H9 (cell line): ENCODE results near the gene SPTBN4. TPM values are rescaled to one million over a fixed set of nuclear protein-coding genes. Genes with fewer than 3 reads are reported as not detected.

Source experiments
- DNase-seq: peaks from one replicate; pipeline ENCODE4 v3.0.0-alpha.2; 2017
- H2AFZ ChIP-seq: one replicate; pipeline ENCODE4 v1.6.1; 2013; ENCODE audit warnings: mild to moderate bottlenecking, low read length, control low read depth, moderate library complexity
- H2AK5ac ChIP-seq: 2 replicates; pipeline ENCODE4 v1.6.1; 2013; ENCODE audit warnings: low read length, control low read depth, mixed read lengths; ENCODE audit not compliant: insufficient read length
- H2BK120ac ChIP-seq: one replicate; pipeline ENCODE4 v1.6.1; 2013; ENCODE audit warnings: low read depth, mild to moderate bottlenecking, low read length, control low read depth, inconsistent platforms; ENCODE audit not compliant: poor library complexity, severe bottlenecking
- H2BK12ac ChIP-seq: 2 replicates; pipeline ENCODE4 v1.6.1; 2013; ENCODE audit warnings: low read length, control low read depth, mixed read lengths, low read depth; ENCODE audit not compliant: insufficient read length
- H2BK15ac ChIP-seq: 2 replicates; pipeline ENCODE4 v1.6.1; 2013; ENCODE audit warnings: low read depth, low read length, control low read depth
- H2BK20ac ChIP-seq: one replicate; pipeline ENCODE4 v1.6.1; 2013; ENCODE audit warnings: low read depth, mild to moderate bottlenecking, low read length, control low read depth, inconsistent platforms; ENCODE audit not compliant: poor library complexity, severe bottlenecking
- H2BK5ac ChIP-seq: 2 replicates; pipeline ENCODE4 v1.6.1; 2013; ENCODE audit warnings: low read length, control low read depth, mixed read lengths; ENCODE audit not compliant: insufficient read length
- H3K14ac ChIP-seq: 2 replicates; pipeline ENCODE4 v1.6.1; 2013; ENCODE audit warnings: low read length, control low read depth; ENCODE audit not compliant: insufficient read depth
- H3K18ac ChIP-seq: 2 replicates; pipeline ENCODE4 v1.6.1; 2013; ENCODE audit warnings: low read depth, mild to moderate bottlenecking, mixed read lengths, low read length, control low read depth; ENCODE audit not compliant: insufficient read length
- H3K23ac ChIP-seq: 2 replicates; pipeline ENCODE4 v1.6.1; 2013; ENCODE audit warnings: low read length, control low read depth, mixed read lengths, low read depth; ENCODE audit not compliant: insufficient read length
- H3K23me2 ChIP-seq: 2 replicates; pipeline ENCODE4 v1.6.1; 2013; ENCODE audit warnings: low read depth, mild to moderate bottlenecking, mixed read lengths, low read length, control low read depth; ENCODE audit not compliant: insufficient read length, poor library complexity, severe bottlenecking
- H3K27ac ChIP-seq: 2 replicates; pipeline ENCODE4 v1.5.1; 2013; ENCODE audit warnings: low read length, control low read depth, mixed read lengths, low read depth; ENCODE audit not compliant: insufficient read length
- H3K27me3 ChIP-seq: 2 replicates; pipeline ENCODE4 v1.6.1; 2013; ENCODE audit warnings: low read length, control low read depth, inconsistent platforms; ENCODE audit not compliant: insufficient read depth
- H3K4ac ChIP-seq: 2 replicates; pipeline ENCODE4 v1.6.1; 2013; ENCODE audit warnings: low read depth, mild to moderate bottlenecking, control low read depth, inconsistent platforms, low read length, moderate library complexity
- H3K4me1 ChIP-seq: 2 replicates; pipeline ENCODE4 v1.6.1; 2013; ENCODE audit warnings: low read length, control low read depth, inconsistent platforms; ENCODE audit not compliant: insufficient read depth
- H3K4me2 ChIP-seq: 2 replicates; pipeline ENCODE4 v1.6.1; 2013; ENCODE audit warnings: low read length, control low read depth, mixed read lengths; ENCODE audit not compliant: insufficient read length, insufficient read depth
- H3K56ac ChIP-seq: 2 replicates; pipeline ENCODE4 v1.6.1; 2013; ENCODE audit warnings: low read depth, mild to moderate bottlenecking, mixed read lengths, low read length, control low read depth; ENCODE audit not compliant: insufficient read length
- H3K79me1 ChIP-seq: 2 replicates; pipeline ENCODE4 v1.6.1; 2013; ENCODE audit warnings: low read depth, mild to moderate bottlenecking, moderate library complexity, low read length, control low read depth, inconsistent platforms; ENCODE audit not compliant: insufficient read depth, poor library complexity, severe bottlenecking
- H3K79me2 ChIP-seq: 2 replicates; pipeline ENCODE4 v1.6.1; 2013; ENCODE audit warnings: low read length, control low read depth, inconsistent platforms; ENCODE audit not compliant: insufficient read depth
- H3K9ac ChIP-seq: 2 replicates; pipeline ENCODE4 v1.6.1; 2013; ENCODE audit warnings: low read length, control low read depth, mixed read lengths; ENCODE audit not compliant: insufficient read length; ENCODE audit errors: extremely low read depth
- H3K9me3 ChIP-seq: one replicate; pipeline ENCODE4 v1.6.1; 2013; ENCODE audit warnings: low read depth, low read length, inconsistent platforms; ENCODE audit not compliant: control insufficient read depth
- H3T11ph ChIP-seq: one replicate; pipeline ENCODE4 v1.6.1; 2013; ENCODE audit warnings: mild to moderate bottlenecking, low read length, control low read depth, inconsistent platforms
- H4K20me1 ChIP-seq: one replicate; pipeline ENCODE4 v1.6.1; 2013; ENCODE audit not compliant: control insufficient read depth, insufficient read length, insufficient read depth
- H4K5ac ChIP-seq: 2 replicates; pipeline ENCODE4 v1.6.1; 2013; ENCODE audit warnings: low read depth, mild to moderate bottlenecking, mixed read lengths, low read length, control low read depth; ENCODE audit not compliant: insufficient read length
- H4K8ac ChIP-seq: replicated peaks from 2 replicates; pipeline ENCODE4 v1.6.1; 2013; ENCODE audit warnings: low read length, control low read depth, mixed read lengths, low read depth; ENCODE audit not compliant: insufficient read length
- H4K91ac ChIP-seq: 2 replicates; pipeline ENCODE4 v1.6.1; 2013; ENCODE audit warnings: low read depth, mild to moderate bottlenecking, moderate library complexity, mixed read lengths, low read length, control low read depth; ENCODE audit not compliant: insufficient read length
- H3K27ac Mint-ChIP-seq, 3 experiments: 2 replicates in 2 of 3; 3 replicates in 1 of 3; pipeline ENCODE4 v1.8.0; 2020 to 2021; ENCODE audit warnings: mixed read lengths in 3 of 3, mild to moderate bottlenecking in 1 of 3, moderate library complexity in 1 of 3
- H3K27me3 Mint-ChIP-seq: 2 replicates; pipeline ENCODE4 v1.8.0; 2021; ENCODE audit warnings: low read depth, mild to moderate bottlenecking, moderate library complexity, mixed read lengths
- H3K36me3 Mint-ChIP-seq, 3 experiments: 2 replicates in 2 of 3; 3 replicates in 1 of 3; pipeline ENCODE4 v1.8.0; 2020 to 2021; ENCODE audit warnings: low read depth in 3 of 3, mixed read lengths in 3 of 3; ENCODE audit not compliant: insufficient read depth in 1 of 3
- H3K4me1 Mint-ChIP-seq, 2 experiments: 2 replicates each; pipeline ENCODE4 v1.8.0; 2020; ENCODE audit warnings: mixed read lengths in 2 of 2
- H3K4me3 Mint-ChIP-seq, 2 experiments: 2 replicates in 1 of 2; 3 replicates in 1 of 2; pipeline ENCODE4 v1.8.0; 2020 to 2021; ENCODE audit warnings: mild to moderate bottlenecking in 2 of 2, mixed read lengths in 2 of 2, moderate library complexity in 1 of 2
- H3K9me3 Mint-ChIP-seq, 2 experiments: 2 replicates in 1 of 2; 3 replicates in 1 of 2; pipeline ENCODE4 v1.8.0; 2020; ENCODE audit warnings: mild to moderate bottlenecking in 2 of 2, mixed read lengths in 2 of 2, moderate library complexity in 1 of 2
- CTCF ChIP-seq: fragments of 200-600 bp; sonication (generic); conservative IDR thresholded peaks from 3 replicates; pipeline ENCODE4 v1.8.0; 2021; ENCODE audit warnings: antibody characterized with exemption, mild to moderate bottlenecking
- WGBS: extraction: QIAGEN DNeasy Blood & Tissue Kit; methylation state at CpG from one replicate; pipeline ENCODE4 v1.1.7; 2013; ENCODE audit warnings: missing lambda C conversion rate, low lambda C conversion rate, mixed read lengths; ENCODE audit not compliant: insufficient read length; ENCODE audit errors: extremely low coverage; 5-methylcytosine and 5-hydroxymethylcytosine counted together
- total RNA-seq: library from RNA; stranded (reverse); gene quantifications from 2 replicates; pipeline ENCODE4 v1.2.1, GENCODE V29; 2021

The SPTBN4 gene
- total RNA-seq, 1 experiment from 2014 or later: 2.9 TPM

- Mint-ChIP-seq H3K4me1 (peaks cover 14 to 17% of the 10 kb centered on the region in 2 experiments), H3K9me3 (no peaks in the 10 kb centered on the region; a peak in 1 of 5 replicates), H3K27me3 (no peaks in the 10 kb centered on the region), H3K27ac (0 out of 7 replicates have a peak overlapping the region, but pooled peaks of 1 of the 3 experiments have one; percentile 71), H3K4me3 (no peak overlapping the region), H3K36me3 (peaks cover 0 to 18% (median 4%) of the 10 kb centered on the region in 3 experiments; a peak in 4 of 7 replicates)
- Histone ChIP-seq H4K8ac (no peak overlapping the region), H4K5ac (no peak overlapping the region), H2BK15ac (no peak overlapping the region), H2AK5ac (no peak overlapping the region), H3K23me2 (no peaks in the 10 kb centered on the region), H3K79me2 (no peaks in the 10 kb centered on the region), H3K9me3 (no peaks in the 10 kb centered on the region), H4K91ac (no peak overlapping the region), H2BK120ac (no peak overlapping the region), H3K14ac (no peak overlapping the region), H3K23ac (no peak overlapping the region), H4K20me1 (no peaks in the 10 kb centered on the region), H3K56ac (no peak overlapping the region), H2BK12ac (no peak overlapping the region), H3K9ac (no peak overlapping the region), H3K4ac (no peak overlapping the region), H3K79me1 (no peaks in the 10 kb centered on the region), H3T11ph (no peak overlapping the region), H3K4me1 (no peaks in the 10 kb centered on the region), H3K27me3 (no peaks in the 10 kb centered on the region), H2AFZ (no peak overlapping the region), H2BK20ac (no peak overlapping the region), H3K27ac (no peak overlapping the region), H3K4me2 (no peak overlapping the region), H3K18ac (no peak overlapping the region), H2BK5ac (no peak overlapping the region)
- no CpG with 5 or more reads among the region's 4 CpGs for WGBS
- TF ChIP-seq CTCF: no peak
- no peak for DNase-seq
These were observed 16.1 kb upstream of the SPTBN4 start for GRCh38 chr19:40450664-40451063.
